ENCODE data around the gene WBP2. TPM values are rescaled to one million over a fixed set of nuclear protein-coding genes. Genes with fewer than 3 reads are reported as not detected.
A peak's percentile ranks its signal among the peaks of the same experiment; 100 is the strongest.

WBP2 gene
- total and polyA plus RNA-seq, 2 of the 13 experiments (the other 11 are each of a cell fraction or from before 2014, with no cell fraction given): 29.2 to 29.5 TPM

GRCh38 chr17:75872434-75873351, 17.6 kb upstream of the WBP2 start (continued):
- TF ChIP-seq ZNF784 (CRISPR knock-in tag; IDR thresholded peaks at IDR 0.05; ENCODE audit: borderline replicate concordance) (peak; percentile 41; the same call in 1 of the 2 replicates), MYPOP (CRISPR knock-in tag; IDR thresholded peaks at IDR 0.05) (peak; percentile 91), THAP11 (CRISPR knock-in tag; IDR thresholded peaks at IDR 0.05) (peak; percentile 83), ZZZ3 (CRISPR knock-in tag; IDR thresholded peaks at IDR 0.05; ENCODE audit: borderline replicate concordance) (no peak), ZSCAN31 (CRISPR knock-in tag; IDR thresholded peaks at IDR 0.05; ENCODE audit: low read depth) (peak; percentile 99), FOXA3 (CRISPR knock-in tag; IDR thresholded peaks at IDR 0.05) (peak; percentile 84), HDAC6 (IDR thresholded peaks at IDR 0.05; ENCODE audit: low read depth, low read length) (no peak), ZNF350 (CRISPR knock-in tag; IDR thresholded peaks at IDR 0.05; ENCODE audit: borderline replicate concordance, low read depth) (peak; percentile 99), NONO (IDR thresholded peaks at IDR 0.05) (no peak), NONO (CRISPR knock-in tag; conservative IDR thresholded peaks at IDR 0.05) (peak; percentile 77), ZBTB38 (CRISPR knock-in tag; IDR thresholded peaks at IDR 0.05) (peak; percentile 94; the same call in 1 of the 2 replicates), ZBTB8A (CRISPR knock-in tag; IDR thresholded peaks at IDR 0.05; ENCODE audit: borderline replicate concordance, low read depth) (0 out of 2 replicates have a peak, but pooled peaks have one; percentile 38), ZNF136 (CRISPR knock-in tag; IDR thresholded peaks at IDR 0.05; ENCODE audit: low read depth) (0 out of 2 replicates have a peak, but pooled peaks have one; percentile 68), KLF6 (CRISPR knock-in tag; IDR thresholded peaks at IDR 0.05) (peak; percentile 58; the same call in 1 of the 2 replicates), RELA (CRISPR knock-in tag; IDR thresholded peaks at IDR 0.05) (0 out of 2 replicates have a peak, but pooled peaks have one; percentile 81), ZMYM2 (CRISPR knock-in tag; IDR thresholded peaks at IDR 0.05) (peak; percentile 74; the same call in 1 of the 2 replicates), HOXA3 (CRISPR knock-in tag; IDR thresholded peaks at IDR 0.05) (peak; percentile 95), BRD4 (CRISPR knock-in tag; IDR thresholded peaks at IDR 0.05) (0 out of 2 replicates have a peak, but pooled peaks have one; percentile 58), ZNF451 (CRISPR knock-in tag; IDR thresholded peaks at IDR 0.05) (peak; percentile 66; the same call in 1 of the 2 replicates), TP53 (CRISPR knock-in tag; conservative IDR thresholded peaks at IDR 0.05) (peak; percentile 89; the same call in 1 of the 2 replicates), ZNF614 (CRISPR knock-in tag; IDR thresholded peaks at IDR 0.05; ENCODE audit: borderline replicate concordance) (peak; percentile 97), GLI4 (CRISPR knock-in tag; IDR thresholded peaks at IDR 0.05; ENCODE audit: borderline replicate concordance) (0 out of 2 replicates have a peak, but pooled peaks have one; percentile 52)
- TF ChIP-seq, protein P1, sequence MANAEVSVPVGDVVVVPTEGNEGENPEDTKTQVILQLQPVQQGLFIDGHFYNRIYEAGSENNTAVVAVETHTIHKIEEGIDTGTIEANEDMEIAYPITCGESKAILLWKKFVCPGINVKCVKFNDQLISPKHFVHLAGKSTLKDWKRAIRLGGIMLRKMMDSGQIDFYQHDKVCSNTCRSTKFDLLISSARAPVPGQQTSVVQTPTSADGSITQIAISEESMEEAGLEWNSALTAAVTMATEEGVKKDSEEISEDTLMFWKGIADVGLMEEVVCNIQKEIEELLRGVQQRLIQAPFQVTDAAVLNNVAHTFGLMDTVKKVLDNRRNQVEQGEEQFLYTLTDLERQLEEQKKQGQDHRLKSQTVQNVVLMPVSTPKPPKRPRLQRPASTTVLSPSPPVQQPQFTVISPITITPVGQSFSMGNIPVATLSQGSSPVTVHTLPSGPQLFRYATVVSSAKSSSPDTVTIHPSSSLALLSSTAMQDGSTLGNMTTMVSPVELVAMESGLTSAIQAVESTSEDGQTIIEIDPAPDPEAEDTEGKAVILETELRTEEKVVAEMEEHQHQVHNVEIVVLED (CRISPR knock-in tag; IDR thresholded peaks at IDR 0.05; ENCODE audit: borderline replicate concordance): peak; percentile 68
- TF ChIP-seq, protein P2, sequence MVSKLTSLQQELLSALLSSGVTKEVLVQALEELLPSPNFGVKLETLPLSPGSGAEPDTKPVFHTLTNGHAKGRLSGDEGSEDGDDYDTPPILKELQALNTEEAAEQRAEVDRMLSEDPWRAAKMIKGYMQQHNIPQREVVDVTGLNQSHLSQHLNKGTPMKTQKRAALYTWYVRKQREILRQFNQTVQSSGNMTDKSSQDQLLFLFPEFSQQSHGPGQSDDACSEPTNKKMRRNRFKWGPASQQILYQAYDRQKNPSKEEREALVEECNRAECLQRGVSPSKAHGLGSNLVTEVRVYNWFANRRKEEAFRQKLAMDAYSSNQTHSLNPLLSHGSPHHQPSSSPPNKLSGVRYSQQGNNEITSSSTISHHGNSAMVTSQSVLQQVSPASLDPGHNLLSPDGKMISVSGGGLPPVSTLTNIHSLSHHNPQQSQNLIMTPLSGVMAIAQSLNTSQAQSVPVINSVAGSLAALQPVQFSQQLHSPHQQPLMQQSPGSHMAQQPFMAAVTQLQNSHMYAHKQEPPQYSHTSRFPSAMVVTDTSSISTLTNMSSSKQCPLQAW (CRISPR knock-in tag; IDR thresholded peaks at IDR 0.05): peak; percentile 89

Data from HepG2 (cell line).